Neural progenitor cell (in vitro differentiated cells): Measurements from ENCODE around the gene OTULIN. TPM values are rescaled to one million over a fixed set of nuclear protein-coding genes. Genes with fewer than 3 reads are reported as not detected.

Source experiments
- DNase-seq: peaks from one replicate; pipeline ENCODE4 v3.0.0-alpha.2; 2016; ENCODE audit warnings: low spot score
- H2AFZ ChIP-seq: fragments of 200-600 bp; sonication (generic); replicated peaks from 2 replicates; pipeline ENCODE4 v1.6.1; 2016; ENCODE audit warnings: antibody characterized with exemption
- H3F3A ChIP-seq: fragments of 200-600 bp; sonication (generic); 2 replicates; pipeline ENCODE4 v1.6.1; 2016; ENCODE audit warnings: antibody characterized with exemption, low read depth
- H3K27ac ChIP-seq: fragments of 200-600 bp; sonication (generic); 2 replicates; pipeline ENCODE4 v1.5.1; 2016; ENCODE audit warnings: mild to moderate bottlenecking
- H3K27me3 ChIP-seq: fragments of 200-600 bp; sonication (generic); 2 replicates; pipeline ENCODE4 v1.6.1; 2016; ENCODE audit warnings: mild to moderate bottlenecking, moderate library complexity
- H3K36me3 ChIP-seq: fragments of 200-600 bp; sonication (generic); 2 replicates; pipeline ENCODE4 v1.5.1; 2016
- H3K4me1 ChIP-seq: fragments of 200-600 bp; sonication (generic); 2 replicates; pipeline ENCODE4 v1.6.1; 2016; ENCODE audit warnings: mixed run types
- H3K4me2 ChIP-seq: fragments of 200-600 bp; sonication (generic); 2 replicates; pipeline ENCODE4 v1.6.1; 2016
- H3K4me3 ChIP-seq: fragments of 200-600 bp; sonication (generic); 2 replicates; pipeline ENCODE4 v1.5.1; 2016
- H3K79me2 ChIP-seq: fragments of 200-600 bp; sonication (generic); 2 replicates; pipeline ENCODE4 v1.6.1; 2016; ENCODE audit warnings: low read depth
- H3K9ac ChIP-seq: fragments of 200-600 bp; sonication (generic); 2 replicates; pipeline ENCODE4 v1.6.1; 2016
- H3K9me3 ChIP-seq: fragments of 200-600 bp; sonication (generic); 2 replicates; pipeline ENCODE4 v1.5.1; 2016; ENCODE audit warnings: low read depth
- H4K20me1 ChIP-seq: fragments of 200-600 bp; sonication (generic); 2 replicates; pipeline ENCODE4 v1.6.1; 2016; ENCODE audit warnings: low read depth
- H3K27ac Mint-ChIP-seq: 3 replicates; pipeline ENCODE4 v1.8.0; 2021; ENCODE audit warnings: mixed read lengths
- H3K27me3 Mint-ChIP-seq: 2 replicates; pipeline ENCODE4 v1.8.0; 2022; ENCODE audit warnings: low read depth, mild to moderate bottlenecking, inconsistent platforms, moderate library complexity, mixed read lengths; ENCODE audit not compliant: insufficient read depth
- H3K36me3 Mint-ChIP-seq: 3 replicates; pipeline ENCODE4 v1.8.0; 2021; ENCODE audit warnings: mixed read lengths
- H3K4me1 Mint-ChIP-seq: 3 replicates; pipeline ENCODE4 v1.8.0; 2021; ENCODE audit warnings: mixed read lengths
- H3K4me3 Mint-ChIP-seq: 3 replicates; pipeline ENCODE4 v1.8.0; 2021; ENCODE audit warnings: mild to moderate bottlenecking, moderate library complexity, mixed read lengths
- H3K9me3 Mint-ChIP-seq: 3 replicates; pipeline ENCODE4 v1.8.0; 2020; ENCODE audit warnings: mixed read lengths
- CTCF ChIP-seq: fragments of 200-600 bp; sonication (generic); IDR thresholded peaks from 2 replicates; pipeline ENCODE4 v1.5.1; 2017; ENCODE audit warnings: antibody characterized with exemption, mild to moderate bottlenecking
- EZH2 ChIP-seq: fragments of 200-600 bp; sonication (generic); IDR thresholded peaks from 2 replicates; pipeline ENCODE4 v1.6.1; 2017; ENCODE audit warnings: antibody characterized with exemption, mild to moderate bottlenecking, moderate library complexity
- EZH2phosphoT487 ChIP-seq: fragments of 200-600 bp; sonication (generic); IDR thresholded peaks from 2 replicates; pipeline ENCODE4 v1.6.1; 2017; ENCODE audit warnings: antibody characterized with exemption
- total RNA-seq: library from RNA; depleted of rRNA; stranded (reverse); fragments of >200 nt; gene quantifications from 2 replicates; pipeline ENCODE4 v1.2.3, GENCODE V29; 2015; ENCODE audit warnings: low replicate concordance

The OTULIN gene
- total RNA-seq, 1 donor from 2014 or later: 23.1 TPM

GRCh38 chr5:14650052-14650451, 14.5 kb upstream of the OTULIN start:
- H3K4me3 ChIP-seq: no peak overlapping the region
- no peak for TF ChIP-seq EZH2
- TF ChIP-seq CTCF: no peak
- TF ChIP-seq EZH2phosphoT487: no peak
- H3K4me2 ChIP-seq: no peak overlapping the region
- no peaks in the 10 kb centered on the region for H3K36me3 ChIP-seq
- H3K27me3 Mint-ChIP-seq: no peaks in the 10 kb centered on the region
- no peak overlapping the region for H3K27ac ChIP-seq
- no peaks in the 10 kb centered on the region for H3K9me3 Mint-ChIP-seq
- no peaks in the 10 kb centered on the region for H3K79me2 ChIP-seq
- no peaks in the 10 kb centered on the region for H3F3A ChIP-seq
- H4K20me1 ChIP-seq: no peaks in the 10 kb centered on the region
- H3K4me1 Mint-ChIP-seq: no peaks in the 10 kb centered on the region
- H3K4me1 ChIP-seq: no peaks in the 10 kb centered on the region
- H3K4me3 Mint-ChIP-seq: no peak overlapping the region
- no peaks in the 10 kb centered on the region for H3K9me3 ChIP-seq
- H3K36me3 Mint-ChIP-seq: no peaks in the 10 kb centered on the region
- no peak overlapping the region for H2AFZ ChIP-seq
- no peak for DNase-seq
- no peak overlapping the region for H3K9ac ChIP-seq
- H3K27me3 ChIP-seq: no peaks in the 10 kb centered on the region
- no peak overlapping the region for H3K27ac Mint-ChIP-seq

GRCh38 chr5:14655146-14655741, 9.3 kb upstream of the OTULIN start:
- no peaks in the 10 kb centered on the region for H3K4me1 Mint-ChIP-seq
- Histone ChIP-seq H3K4me1 (no peaks in the 10 kb centered on the region), H3K9me3 (no peaks in the 10 kb centered on the region), H3K27ac (no peak overlapping the region), H3K4me2 (no peak overlapping the region), H3K79me2 (no peaks in the 10 kb centered on the region), H2AFZ (no peak overlapping the region), H4K20me1 (no peaks in the 10 kb centered on the region), H3K9ac (no peak overlapping the region), H3K4me3 (no peak overlapping the region), H3F3A (no peaks in the 10 kb centered on the region), H3K36me3 (no peaks in the 10 kb centered on the region), H3K27me3 (no peaks in the 10 kb centered on the region)
- H3K27me3 Mint-ChIP-seq: peaks cover 2% of the 10 kb centered on the region
- DNase-seq: no peak
- H3K9me3 Mint-ChIP-seq: no peaks in the 10 kb centered on the region
- TF ChIP-seq EZH2: no peak
- no peak for TF ChIP-seq CTCF
- no peak for TF ChIP-seq EZH2phosphoT487
- H3K36me3 Mint-ChIP-seq: no peaks in the 10 kb centered on the region
- H3K27ac Mint-ChIP-seq: no peak overlapping the region
- H3K4me3 Mint-ChIP-seq: no peak overlapping the region

- DNase-seq: no peak
- no peak overlapping the region for H3K4me3 Mint-ChIP-seq
- H3K4me1 Mint-ChIP-seq: no peaks in the 10 kb centered on the region
- Histone ChIP-seq H3K4me3 (no peak overlapping the region), H3K9me3 (no peaks in the 10 kb centered on the region), H3K27me3 (no peaks in the 10 kb centered on the region), H3K79me2 (no peaks in the 10 kb centered on the region), H3K27ac (no peak overlapping the region), H3K4me2 (no peak overlapping the region), H4K20me1 (no peaks in the 10 kb centered on the region), H3K36me3 (no peaks in the 10 kb centered on the region), H3K9ac (no peak overlapping the region), H2AFZ (no peak overlapping the region), H3F3A (no peaks in the 10 kb centered on the region), H3K4me1 (no peaks in the 10 kb centered on the region)
- no peak overlapping the region for H3K27ac Mint-ChIP-seq
- H3K36me3 Mint-ChIP-seq: peaks cover 5% of the 10 kb centered on the region
- TF ChIP-seq EZH2: no peak
- no peak for TF ChIP-seq EZH2phosphoT487
- no peak for TF ChIP-seq CTCF
- no peaks in the 10 kb centered on the region for H3K9me3 Mint-ChIP-seq
- peaks cover 2% of the 10 kb centered on the region for H3K27me3 Mint-ChIP-seq
Observed at GRCh38 chr5:14656898-14657297, 7.6 kb upstream of the OTULIN start.
